ENCODE results near the gene ACP2.

GRCh38 chr11:47268448-47269001 is 19.9 kb upstream of the ACP2 start:
- TF ChIP-seq POLR2A (IDR thresholded peaks at IDR 0.05) (no peak), CTCF (IDR thresholded peaks at IDR 0.05) (no peak)
